ENCODE results near the gene LIPH.
"Not testable (repeated sequence)": the region's sequence is repeated elsewhere in the genome, so short reads cannot be mapped to it uniquely, and the experiment has no call there.

Gene LIPH

GRCh38 chr3:185479373-185479945, 72.9 kb downstream of the LIPH start:
- DNase-seq, result no peak

- DNase-seq, result no peak
Observed at GRCh38 chr3:185477316-185477715, 75.1 kb downstream of the LIPH start.

- DNase-seq, result not testable (repeated sequence)
Observed at GRCh38 chr3:185474922-185475321, 77.5 kb downstream of the LIPH start.

GRCh38 chr3:185473290-185473815, 79.0 kb downstream of the LIPH start:
- DNase-seq, result no peak

- no peak for DNase-seq
Observed at GRCh38 chr3:185470323-185470722, 82.1 kb downstream of the LIPH start.

GRCh38 chr3:185469542-185469941, 82.8 kb downstream of the LIPH start:
- DNase-seq, result no peak

GRCh38 chr3:185466123-185466522, 86.3 kb downstream of the LIPH start:
- not testable (repeated sequence) for DNase-seq

GRCh38 chr3:185465471-185465870, 86.9 kb downstream of the LIPH start:
- no peak for DNase-seq

GRCh38 chr3:185460719-185461350, 91.6 kb downstream of the LIPH start:
- DNase-seq, result no peak

- no peak for DNase-seq
Observed at GRCh38 chr3:185460309-185460708, 92.1 kb downstream of the LIPH start.

GRCh38 chr3:185457376-185457775, 95.0 kb downstream of the LIPH start:
- DNase-seq, result no peak

Measured in activated CD4-positive, alpha-beta T cell treated with anti-CD3 and anti-CD28 coated beads for 48 hours (primary cell).